Transverse colon (tissue), 4 donors: Measurements from ENCODE around the gene PALLD.

Experiments
- EP300 ChIP-seq: sonication (generic); formaldehyde crosslinking; IDR thresholded peaks from one replicate; pipeline ENCODE4 v1.6.1; 2017; ENCODE audit warnings: antibody characterized with exemption, low read depth
- POLR2AphosphoS5 ChIP-seq, 3 donors: sonication (generic); formaldehyde crosslinking; IDR thresholded peaks; one replicate each; pipeline ENCODE4 v1.6.1; 2016; ENCODE audit warnings: antibody characterized with exemption in 3 of 3
- TF ChIP-seq, protein P1 (sequence below), 5 experiments: fragments of 200-600 bp in 3 of 5; fragments of 450-650 bp in 2 of 5; sonication (generic) in 3 of 5; IDR thresholded peaks; 1 replicate in 2 of 5; 2 replicates in 3 of 5; pipeline ENCODE4 v1.5.1; 2016 to 2017; ENCODE audit warnings: antibody characterized with exemption in 5 of 5, inconsistent platforms in 3 of 5, mild to moderate bottlenecking in 2 of 5, moderate library complexity in 1 of 5

- TF ChIP-seq, protein P1, sequence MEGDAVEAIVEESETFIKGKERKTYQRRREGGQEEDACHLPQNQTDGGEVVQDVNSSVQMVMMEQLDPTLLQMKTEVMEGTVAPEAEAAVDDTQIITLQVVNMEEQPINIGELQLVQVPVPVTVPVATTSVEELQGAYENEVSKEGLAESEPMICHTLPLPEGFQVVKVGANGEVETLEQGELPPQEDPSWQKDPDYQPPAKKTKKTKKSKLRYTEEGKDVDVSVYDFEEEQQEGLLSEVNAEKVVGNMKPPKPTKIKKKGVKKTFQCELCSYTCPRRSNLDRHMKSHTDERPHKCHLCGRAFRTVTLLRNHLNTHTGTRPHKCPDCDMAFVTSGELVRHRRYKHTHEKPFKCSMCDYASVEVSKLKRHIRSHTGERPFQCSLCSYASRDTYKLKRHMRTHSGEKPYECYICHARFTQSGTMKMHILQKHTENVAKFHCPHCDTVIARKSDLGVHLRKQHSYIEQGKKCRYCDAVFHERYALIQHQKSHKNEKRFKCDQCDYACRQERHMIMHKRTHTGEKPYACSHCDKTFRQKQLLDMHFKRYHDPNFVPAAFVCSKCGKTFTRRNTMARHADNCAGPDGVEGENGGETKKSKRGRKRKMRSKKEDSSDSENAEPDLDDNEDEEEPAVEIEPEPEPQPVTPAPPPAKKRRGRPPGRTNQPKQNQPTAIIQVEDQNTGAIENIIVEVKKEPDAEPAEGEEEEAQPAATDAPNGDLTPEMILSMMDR (IDR thresholded peaks at IDR 0.05): no peak
- TF ChIP-seq POLR2AphosphoS5 (IDR thresholded peaks at IDR 0.05): no peak
- TF ChIP-seq EP300: no peak
Measured at GRCh38 chr4:168641811-168642140, 144.9 kb downstream of the PALLD start.
